Progenitor cell of endocrine pancreas (in vitro differentiated cells): Measurements from ENCODE around the gene ZNF407. TPM values are rescaled to one million over a fixed set of nuclear protein-coding genes. Genes with fewer than 3 reads are reported as not detected.

Source experiments
- DNase-seq: peaks from one replicate; pipeline ENCODE4 v3.0.0; 2021; ENCODE audit warnings: low spot score; ENCODE audit not compliant: unreplicated experiment
- H3K27ac Mint-ChIP-seq: 2 replicates; pipeline ENCODE4 v1.8.0; 2021; ENCODE audit warnings: mild to moderate bottlenecking, moderate library complexity, mixed read lengths
- H3K27me3 Mint-ChIP-seq: 2 replicates; pipeline ENCODE4 v1.8.0; 2021; ENCODE audit warnings: mixed read lengths
- H3K36me3 Mint-ChIP-seq: 2 replicates; pipeline ENCODE4 v1.8.0; 2022; ENCODE audit warnings: mixed read lengths; ENCODE audit not compliant: insufficient read depth
- H3K4me1 Mint-ChIP-seq: 2 replicates; pipeline ENCODE4 v1.8.0; 2021; ENCODE audit warnings: low read depth, mixed read lengths
- H3K4me3 Mint-ChIP-seq: 2 replicates; pipeline ENCODE4 v1.8.0; 2021; ENCODE audit warnings: low read depth, mild to moderate bottlenecking, moderate library complexity, mixed read lengths
- H3K9me3 Mint-ChIP-seq: 2 replicates; pipeline ENCODE4 v1.8.0; 2021; ENCODE audit warnings: low read depth, mixed read lengths
- CTCF ChIP-seq: fragments of 200-600 bp; sonication (generic); IDR thresholded peaks from one replicate; pipeline ENCODE4 v1.5.0; 2021; ENCODE audit warnings: antibody characterized with exemption, mild to moderate bottlenecking; ENCODE audit not compliant: unreplicated experiment
- total RNA-seq: library from RNA; stranded (reverse); gene quantifications from 2 replicates; pipeline ENCODE4 v1.2.1, GENCODE V29; 2021

The ZNF407 gene
- total RNA-seq, 1 donor from 2014 or later = 18.1 TPM

DNA sequence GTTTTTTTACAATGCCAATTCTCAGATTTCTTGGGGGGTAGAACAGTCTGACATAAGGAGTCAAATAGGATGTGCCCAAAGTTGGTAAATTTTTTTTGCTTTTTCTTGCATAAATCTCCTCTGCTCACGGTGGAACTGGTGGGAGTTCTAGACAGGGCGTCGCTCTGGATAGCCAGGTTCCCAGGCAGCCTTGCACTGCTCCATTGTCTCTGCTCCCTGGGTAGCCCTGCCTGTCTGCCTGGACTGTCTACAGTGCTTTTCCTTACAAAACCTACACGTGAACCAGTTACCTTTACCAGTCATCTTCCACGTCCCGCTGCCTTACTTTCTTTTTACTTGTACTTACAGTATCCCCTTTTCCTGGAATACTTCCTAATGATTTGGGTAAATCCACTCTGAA is 117.1 kb downstream of the ZNF407 start:
- Mint-ChIP-seq H3K9me3 (peaks cover 3% of the 10 kb centered on the region), H3K36me3 (peaks cover 2% of the 10 kb centered on the region), H3K4me1 (peaks cover 17% of the 10 kb centered on the region), H3K27ac (no peak overlapping the region), H3K27me3 (no peaks in the 10 kb centered on the region), H3K4me3 (no peak overlapping the region)
- no peak for DNase-seq
- TF ChIP-seq CTCF = no peak

- DNase-seq = no peak
- Mint-ChIP-seq H3K36me3 (peaks cover 3% of the 10 kb centered on the region), H3K9me3 (peaks cover 9% of the 10 kb centered on the region), H3K4me3 (no peak overlapping the region), H3K27ac (no peak overlapping the region), H3K27me3 (no peaks in the 10 kb centered on the region), H3K4me1 (peaks cover 17% of the 10 kb centered on the region)
- no peak for TF ChIP-seq CTCF
These were observed 117.6 kb downstream of the ZNF407 start for GRCh38 chr18:74715306-74715705.

GRCh38 chr18:74715865-74716712 is 118.4 kb downstream of the ZNF407 start:
- H3K36me3 Mint-ChIP-seq = peaks cover 3% of the 10 kb centered on the region
- no peak for DNase-seq
- H3K27me3 Mint-ChIP-seq = no peaks in the 10 kb centered on the region
- H3K4me1 Mint-ChIP-seq = peaks cover 17% of the 10 kb centered on the region
- H3K27ac Mint-ChIP-seq = peak overlapping the region; percentile 39
- no peak for TF ChIP-seq CTCF
- peaks cover 10% of the 10 kb centered on the region for H3K9me3 Mint-ChIP-seq
- no peak overlapping the region for H3K4me3 Mint-ChIP-seq

- Mint-ChIP-seq H3K27me3 (no peaks in the 10 kb centered on the region), H3K9me3 (peaks cover 10% of the 10 kb centered on the region), H3K27ac (no peak overlapping the region), H3K36me3 (peaks cover 3% of the 10 kb centered on the region), H3K4me1 (peaks cover 17% of the 10 kb centered on the region), H3K4me3 (no peak overlapping the region)
- no peak for DNase-seq
- no peak for TF ChIP-seq CTCF
These were observed 120.6 kb downstream of the ZNF407 start for GRCh38 chr18:74718312-74718711.

GRCh38 chr18:74722237-74722636 is 124.6 kb downstream of the ZNF407 start:
- no peaks in the 10 kb centered on the region for H3K27me3 Mint-ChIP-seq
- no peak overlapping the region for H3K4me3 Mint-ChIP-seq
- TF ChIP-seq CTCF = no peak
- no peak overlapping the region for H3K27ac Mint-ChIP-seq
- H3K4me1 Mint-ChIP-seq = peaks cover 4% of the 10 kb centered on the region
- no peak for DNase-seq
- peaks cover 10% of the 10 kb centered on the region for H3K9me3 Mint-ChIP-seq
- peaks cover 3% of the 10 kb centered on the region for H3K36me3 Mint-ChIP-seq
